Thymus (tissue), 11 donors: ENCODE measurements around the gene GRAMD1B. TPM values are rescaled to one million over a fixed set of nuclear protein-coding genes. Genes with fewer than 3 reads are reported as not detected.
"Not testable (repeated sequence)": the region's sequence is repeated elsewhere in the genome, so short reads cannot be mapped to it uniquely, and the experiment has no call there.

ENCODE experiments used
- DNase-seq, 9 donors: peaks; one replicate each; pipeline ENCODE4 v3.0.0-alpha.2; 2013; ENCODE audit warnings: low spot score in 9 of 9, low read depth in 6 of 9, missing footprints in 1 of 9
- H3K27ac ChIP-seq, 2 donors: one replicate each; pipeline ENCODE4 v1.5.1; 2013; ENCODE audit warnings: control low read depth in 1 of 2, low read depth in 1 of 2, low read length in 1 of 2, mild to moderate bottlenecking in 1 of 2, moderate library complexity in 1 of 2
- H3K27me3 ChIP-seq, 2 donors: one replicate each; pipeline ENCODE4 v1.5.1; 2013; ENCODE audit warnings: low read length in 1 of 2; ENCODE audit not compliant: control insufficient read depth in 2 of 2, insufficient read depth in 1 of 2
- H3K36me3 ChIP-seq, 2 donors: one replicate each; pipeline ENCODE4 v1.5.1; 2013; ENCODE audit warnings: low read length in 1 of 2, mild to moderate bottlenecking in 1 of 2, moderate library complexity in 1 of 2; ENCODE audit not compliant: control insufficient read depth in 2 of 2, insufficient read depth in 2 of 2
- H3K4me1 ChIP-seq, 2 donors: one replicate each; pipeline ENCODE4 v1.5.1; 2013; ENCODE audit warnings: low read length in 2 of 2; ENCODE audit not compliant: control insufficient read depth in 2 of 2, insufficient read depth in 2 of 2
- H3K4me3 ChIP-seq, 2 donors: one replicate each; pipeline ENCODE4 v1.5.1; 2013; ENCODE audit warnings: low read length in 2 of 2, control low read depth in 1 of 2, mild to moderate bottlenecking in 1 of 2
- H3K9me3 ChIP-seq, 2 donors: one replicate each; pipeline ENCODE4 v1.5.1; 2013; ENCODE audit warnings: low read length in 1 of 2, mild to moderate bottlenecking in 1 of 2; ENCODE audit not compliant: control insufficient read depth in 2 of 2, insufficient read depth in 1 of 2
- WGBS: extraction: QIAGEN DNeasy Blood & Tissue Kit; methylation state at CpG from one replicate; pipeline ENCODE4 v1.1.7; 2013; 5-methylcytosine and 5-hydroxymethylcytosine counted together
- polyA plus RNA-seq: library from polyadenylated mRNA; stranded (reverse); fragments of 200-250 nt; gene quantifications from one replicate; pipeline ENCODE4 v1.2.3, GENCODE V29; 2013
- total RNA-seq: library from RNA; stranded (reverse); fragments of 120-200 nt; gene quantifications from one replicate; pipeline ENCODE4 v1.2.4, GENCODE V29; 2013
- donor health status: healthy.

GRAMD1B gene
- total and polyA plus RNA-seq, 2 donors: 4.8 to 15.6 TPM

DNA sequence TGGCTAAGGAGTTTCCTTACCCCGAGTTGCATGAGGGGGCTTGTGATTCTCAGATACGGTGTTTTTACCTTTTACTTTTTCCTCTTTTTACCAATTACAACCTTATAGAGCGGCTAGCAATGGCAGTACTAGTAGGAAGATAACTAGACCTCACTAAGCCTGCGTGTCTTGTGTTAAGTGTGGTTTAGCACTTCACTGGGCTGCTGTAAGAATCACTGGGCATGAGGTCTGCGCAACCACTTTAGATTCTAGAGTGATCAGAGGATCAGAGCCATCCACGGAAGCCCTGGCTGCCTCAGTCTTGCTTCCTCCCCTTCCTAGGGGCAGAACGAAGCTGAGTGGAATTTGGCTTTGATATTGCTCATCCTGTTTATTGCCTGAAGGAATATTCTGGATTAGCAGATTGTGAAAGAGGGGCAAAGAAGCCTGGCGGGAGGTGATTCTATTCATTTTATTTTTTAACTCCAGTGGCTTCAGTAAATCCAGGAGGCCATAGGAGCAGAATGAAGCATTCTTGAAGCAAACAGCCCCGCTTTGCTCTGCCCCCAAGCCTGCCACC, 88.5 kb downstream of the GRAMD1B start:
- no peaks in the 10 kb centered on the region for H3K27me3 ChIP-seq
- 95% methylated on average over 9 of the region's 9 CpGs for WGBS
- DNase-seq: no peak
- no peak overlapping the region for H3K4me3 ChIP-seq
- H3K4me1 ChIP-seq: peaks cover 0 to 10% of the 10 kb centered on the region in 2 donors
- H3K36me3 ChIP-seq: peaks cover 0 to 4% of the 10 kb centered on the region in 2 donors
- H3K27ac ChIP-seq: no peak overlapping the region
- H3K9me3 ChIP-seq: peaks cover 0 to 5% of the 10 kb centered on the region in 2 donors

DNA sequence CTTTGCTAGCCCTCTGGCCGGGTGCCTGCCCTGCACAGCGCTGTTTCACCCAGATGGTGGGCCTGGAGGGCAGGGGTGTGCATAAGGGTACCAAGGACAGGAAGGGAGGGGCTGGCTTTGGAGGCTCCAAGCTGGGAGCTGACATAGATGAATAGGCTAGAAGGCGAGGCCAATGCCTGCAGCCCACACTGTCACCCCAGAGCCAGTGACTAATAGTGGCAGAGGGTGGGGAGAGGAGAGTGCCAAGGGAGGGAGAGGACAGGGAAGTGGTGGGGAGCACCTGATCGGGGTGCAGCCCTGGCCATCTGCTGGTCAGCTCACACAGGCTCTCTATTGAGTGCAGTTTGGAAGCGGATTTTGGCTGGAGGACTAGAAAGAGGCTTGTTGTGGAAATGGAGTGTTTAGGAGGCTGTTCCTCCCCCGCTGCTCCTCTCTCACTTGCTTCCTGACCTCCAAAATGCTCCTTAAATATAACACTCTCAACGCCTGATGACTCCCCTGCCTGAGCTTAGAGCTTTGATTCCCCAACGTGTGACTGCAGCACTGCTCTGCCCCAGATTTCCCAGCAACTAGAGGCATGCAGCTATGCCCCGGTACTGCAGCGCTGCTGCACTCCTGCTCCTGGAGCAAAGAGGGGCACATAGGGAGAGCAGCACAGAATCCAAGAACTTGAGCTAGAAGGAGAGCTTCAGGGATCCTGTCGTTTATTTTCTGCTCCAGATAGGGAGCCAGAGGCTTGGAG, 89.2 kb downstream of the GRAMD1B start:
- Histone ChIP-seq H3K27ac (no peak overlapping the region), H3K4me3 (no peak overlapping the region), H3K4me1 (peaks cover 0 to 10% of the 10 kb centered on the region in 2 donors), H3K36me3 (peaks cover 0 to 4% of the 10 kb centered on the region in 2 donors), H3K27me3 (no peaks in the 10 kb centered on the region), H3K9me3 (peaks cover 0 to 5% of the 10 kb centered on the region in 2 donors)
- WGBS: 90% methylated on average over 11 of the region's 11 CpGs
- no peak for DNase-seq

DNA sequence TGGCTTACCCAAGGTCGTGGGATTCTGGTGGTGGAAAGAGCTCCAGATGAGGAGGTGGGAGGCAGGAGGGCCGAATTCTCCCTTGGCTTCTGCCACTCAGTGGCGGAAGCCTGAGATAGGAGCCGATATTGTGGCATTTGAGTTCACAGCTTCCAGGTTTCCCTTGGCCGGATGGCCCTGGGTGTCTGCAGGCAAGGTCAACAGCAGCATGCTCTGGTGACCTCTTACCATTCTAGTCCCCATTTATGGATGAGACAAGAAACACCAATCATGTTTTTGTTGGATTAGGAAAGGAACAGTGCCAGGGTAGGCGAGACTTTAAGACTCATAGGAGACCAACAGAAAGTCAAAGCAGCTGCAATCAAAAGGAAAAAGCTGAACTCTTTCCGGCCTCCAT, 89.7 kb downstream of the GRAMD1B start:
- H3K27me3 ChIP-seq: no peaks in the 10 kb centered on the region
- peaks cover 0 to 5% of the 10 kb centered on the region in 2 donors for H3K9me3 ChIP-seq
- H3K27ac ChIP-seq: no peak overlapping the region
- DNase-seq: no peak
- WGBS: 95% methylated on average over 7 of the region's 7 CpGs
- H3K4me1 ChIP-seq: peaks cover 0 to 10% of the 10 kb centered on the region in 2 donors
- H3K36me3 ChIP-seq: peaks cover 0 to 1% of the 10 kb centered on the region in 2 donors
- no peak overlapping the region for H3K4me3 ChIP-seq

DNA sequence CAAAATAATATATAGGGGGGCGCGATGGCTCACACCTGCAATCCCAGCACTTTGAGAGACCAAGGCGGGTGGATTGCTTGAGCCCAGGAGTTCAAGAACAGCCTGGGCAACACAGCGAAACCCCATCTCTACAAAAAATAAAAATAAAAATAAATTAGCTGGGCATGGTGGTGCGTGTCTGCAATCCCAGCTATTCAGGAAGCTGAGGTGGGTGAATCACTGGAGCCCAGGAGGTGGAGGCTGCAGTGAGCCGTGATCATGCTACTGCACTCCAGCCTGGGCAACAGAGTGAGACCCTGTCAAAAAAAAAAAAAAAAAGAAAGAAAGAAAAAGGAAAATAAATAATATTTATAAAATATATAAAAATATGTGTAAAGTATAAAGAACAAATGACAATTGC, 90.4 kb downstream of the GRAMD1B start:
- DNase-seq, H3K9me3 ChIP-seq, H3K4me3 ChIP-seq, H3K27me3 ChIP-seq, H3K27ac ChIP-seq, H3K4me1 ChIP-seq, H3K36me3 ChIP-seq: not testable (repeated sequence)
- WGBS: 98% methylated on average over 6 of the region's 6 CpGs

DNA sequence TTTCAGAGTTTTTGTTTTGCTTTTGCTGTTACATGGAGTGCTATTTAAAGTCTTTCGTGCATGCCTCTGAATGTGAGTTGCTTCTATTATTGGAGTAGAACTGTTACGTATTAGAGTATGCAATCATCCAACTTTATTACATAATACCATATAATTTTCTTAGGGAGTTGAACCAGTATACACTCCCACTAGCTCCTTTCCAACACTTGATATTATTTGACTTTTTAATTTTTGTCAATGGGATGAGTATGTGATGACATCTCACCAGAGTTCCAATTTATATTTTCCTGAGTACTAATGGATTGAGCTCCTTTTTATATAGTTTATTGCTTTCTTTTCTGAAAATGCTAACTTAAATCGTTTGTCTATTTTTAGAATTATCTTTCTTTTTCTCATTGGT, 90.9 kb downstream of the GRAMD1B start:
- DNase-seq: no peak
- peaks cover 0 to 5% of the 10 kb centered on the region in 2 donors for H3K9me3 ChIP-seq
- H3K4me1 ChIP-seq: peaks cover 0 to 10% of the 10 kb centered on the region in 2 donors
- no peaks in the 10 kb centered on the region for H3K27me3 ChIP-seq
- H3K36me3 ChIP-seq: no peaks in the 10 kb centered on the region
- H3K27ac ChIP-seq: no peak overlapping the region
- 96% methylated on average over 3 of the region's 3 CpGs for WGBS
- H3K4me3 ChIP-seq: no peak overlapping the region

DNA sequence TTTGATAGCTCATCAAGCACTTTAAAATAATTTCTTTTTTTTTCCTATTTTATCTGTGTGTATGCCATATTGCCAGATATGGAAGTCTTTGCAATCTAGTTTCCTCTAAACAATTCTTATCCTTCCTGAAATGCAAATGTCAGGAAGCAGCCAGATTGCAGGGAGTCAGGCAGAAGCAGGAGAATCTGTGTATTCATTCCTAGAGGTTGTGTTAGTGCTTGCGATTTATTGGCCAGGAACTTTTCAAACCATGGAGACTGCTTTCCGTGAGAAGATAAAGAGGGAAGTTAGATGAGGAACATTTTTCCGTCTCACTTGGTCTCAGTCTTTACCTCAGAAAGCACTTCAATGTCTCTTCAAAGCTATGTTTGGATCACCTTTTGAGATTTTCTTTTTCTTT, 91.9 kb downstream of the GRAMD1B start:
- peaks cover 0 to 10% of the 10 kb centered on the region in 2 donors for H3K4me1 ChIP-seq
- no peaks in the 10 kb centered on the region for H3K36me3 ChIP-seq
- 95% methylated on average over 3 of the region's 3 CpGs for WGBS
- H3K27me3 ChIP-seq: no peaks in the 10 kb centered on the region
- no peak overlapping the region for H3K27ac ChIP-seq
- DNase-seq: no peak
- peaks cover 0 to 5% of the 10 kb centered on the region in 2 donors for H3K9me3 ChIP-seq
- H3K4me3 ChIP-seq: no peak overlapping the region

DNA sequence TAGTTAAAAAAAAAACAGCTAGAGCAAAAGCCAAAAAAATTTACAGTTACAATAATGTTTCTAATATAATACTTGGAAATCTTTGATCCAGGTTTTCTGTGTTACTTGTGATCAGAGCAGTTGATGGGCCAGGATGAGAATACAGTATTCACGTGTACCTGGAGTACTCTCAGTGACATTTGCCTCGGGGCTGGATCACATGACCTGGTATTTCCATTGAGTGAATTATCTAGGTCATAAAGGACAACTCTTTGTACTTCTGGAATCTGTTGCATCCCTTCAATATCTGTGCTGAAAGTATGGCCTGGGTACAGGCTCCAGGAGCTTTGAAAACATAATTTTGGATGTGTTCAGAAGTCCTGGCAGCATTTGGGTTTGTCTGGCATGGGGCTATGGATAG, 93.5 kb downstream of the GRAMD1B start:
- H3K9me3 ChIP-seq: peaks cover 0 to 5% of the 10 kb centered on the region in 2 donors
- H3K4me3 ChIP-seq: no peak overlapping the region
- 93% methylated on average over 2 of the region's 2 CpGs for whole genome bisulfite sequencing
- no peak for DNase-seq
- H3K36me3 ChIP-seq: no peaks in the 10 kb centered on the region
- H3K27me3 ChIP-seq: no peaks in the 10 kb centered on the region
- no peak overlapping the region for H3K27ac ChIP-seq
- H3K4me1 ChIP-seq: no peaks in the 10 kb centered on the region

DNA sequence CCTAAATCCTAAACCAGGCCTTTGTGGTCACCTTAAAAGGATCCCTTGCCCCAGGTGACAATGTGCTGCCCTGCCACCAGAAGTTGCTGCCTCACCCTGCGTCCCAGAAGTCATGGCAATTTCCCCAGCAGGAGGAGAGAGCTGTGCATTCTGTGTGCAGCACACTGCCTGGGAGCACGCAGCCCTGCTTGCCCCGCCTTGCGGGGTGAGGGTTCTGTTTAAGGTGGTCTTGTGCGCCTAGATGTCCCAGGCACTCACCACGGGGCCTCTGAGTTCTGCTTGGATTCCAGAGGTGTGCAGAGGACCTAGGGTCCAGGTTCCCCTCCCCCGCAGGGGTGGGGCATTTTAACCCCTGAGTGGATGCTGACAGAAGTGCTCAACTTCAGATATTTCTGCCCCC, 95.0 kb downstream of the GRAMD1B start:
- no peak overlapping the region for H3K4me3 ChIP-seq
- H3K36me3 ChIP-seq: no peaks in the 10 kb centered on the region
- DNase-seq: no peak
- H3K4me1 ChIP-seq: no peaks in the 10 kb centered on the region
- H3K27me3 ChIP-seq: no peaks in the 10 kb centered on the region
- H3K27ac ChIP-seq: no peak overlapping the region
- 87% methylated on average over 7 of the region's 7 CpGs for WGBS
- no peaks in the 10 kb centered on the region for H3K9me3 ChIP-seq

DNA sequence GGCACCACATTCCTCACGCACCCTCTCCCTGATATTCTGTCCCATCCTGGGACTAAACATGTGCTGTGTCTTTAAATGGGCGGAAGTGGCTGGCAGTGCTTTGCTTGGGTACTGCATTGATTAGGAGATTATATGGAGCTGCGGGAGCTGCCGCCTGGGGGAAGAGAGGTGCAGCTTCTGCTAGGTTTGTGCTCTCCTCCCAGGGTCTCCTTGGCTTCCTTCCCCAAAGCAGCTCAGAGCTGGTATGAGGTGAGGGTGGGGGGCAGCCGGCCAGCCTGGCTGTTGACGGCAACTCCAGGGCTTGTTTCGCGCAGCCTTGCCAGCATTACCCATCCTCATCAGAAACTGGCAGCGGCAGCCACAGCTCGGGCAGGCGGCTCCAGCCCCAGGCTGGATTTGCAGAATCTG, 95.4 kb downstream of the GRAMD1B start:
- no peaks in the 10 kb centered on the region for H3K27me3 ChIP-seq
- no peaks in the 10 kb centered on the region for H3K4me1 ChIP-seq
- H3K36me3 ChIP-seq: no peaks in the 10 kb centered on the region
- no peak overlapping the region for H3K4me3 ChIP-seq
- 96% methylated on average over 11 of the region's 11 CpGs for WGBS
- H3K9me3 ChIP-seq: no peaks in the 10 kb centered on the region
- DNase-seq: no peak
- H3K27ac ChIP-seq: no peak overlapping the region
